Mesenchymal stem cell (in vitro differentiated cells and primary cell): ENCODE results near the gene ZNF474.

Experiments
- DNase-seq: peaks from one replicate; pipeline ENCODE4 v3.0.0-alpha.2; 2013
- H2AFZ ChIP-seq: one replicate; pipeline ENCODE4 v1.6.1; 2013; ENCODE audit warnings: low read depth, mild to moderate bottlenecking, control low read depth, inconsistent platforms, low read length, moderate library complexity
- H2AK5ac ChIP-seq: 2 replicates; pipeline ENCODE4 v1.6.1; 2013; ENCODE audit warnings: low read length, moderate library complexity, mild to moderate bottlenecking, inconsistent platforms; ENCODE audit not compliant: severe bottlenecking
- H2BK120ac ChIP-seq: one replicate; pipeline ENCODE4 v1.6.1; 2013; ENCODE audit warnings: low read depth, mild to moderate bottlenecking, inconsistent platforms, low read length, moderate library complexity
- H2BK12ac ChIP-seq, 2 experiments: one replicate each; pipeline ENCODE4 v1.6.1; 2013; ENCODE audit warnings: inconsistent platforms in 2 of 2, low read length in 2 of 2, mild to moderate bottlenecking in 2 of 2, moderate library complexity in 2 of 2, control low read depth in 1 of 2
- H2BK15ac ChIP-seq: one replicate; pipeline ENCODE4 v1.6.1; 2013; ENCODE audit warnings: mild to moderate bottlenecking, low read depth, inconsistent platforms; ENCODE audit not compliant: poor library complexity, severe bottlenecking
- H2BK5ac ChIP-seq: 2 replicates; pipeline ENCODE4 v1.6.1; 2013; ENCODE audit warnings: low read depth, mild to moderate bottlenecking, low read length, control low read depth, inconsistent platforms; ENCODE audit not compliant: poor library complexity, severe bottlenecking
- H3K14ac ChIP-seq, 2 experiments: one replicate each; pipeline ENCODE4 v1.6.1; 2013; ENCODE audit warnings: inconsistent platforms in 2 of 2, low read length in 2 of 2, control low read depth in 1 of 2, mild to moderate bottlenecking in 1 of 2, moderate library complexity in 1 of 2
- H3K18ac ChIP-seq, 2 experiments: one replicate each; pipeline ENCODE4 v1.6.1; 2013; ENCODE audit warnings: inconsistent platforms in 2 of 2, low read length in 2 of 2, control low read depth in 1 of 2, low read depth in 1 of 2, mild to moderate bottlenecking in 1 of 2
- H3K23ac ChIP-seq, 2 experiments: one replicate each; pipeline ENCODE4 v1.6.1; 2013; ENCODE audit warnings: inconsistent platforms in 2 of 2, low read length in 2 of 2, mild to moderate bottlenecking in 2 of 2, moderate library complexity in 2 of 2, control low read depth in 1 of 2
- H3K27ac ChIP-seq: 2 replicates; pipeline ENCODE4 v1.5.1; 2013; ENCODE audit warnings: mild to moderate bottlenecking, moderate library complexity, low read length, control low read depth, inconsistent platforms; ENCODE audit not compliant: poor library complexity, severe bottlenecking
- H3K27me3 ChIP-seq, 2 experiments: 2 replicates each; pipeline versions ENCODE4 v1.6.1 to v1.7.0; 2013; ENCODE audit warnings: low read length in 2 of 2, mild to moderate bottlenecking in 2 of 2, moderate library complexity in 2 of 2, control low read depth in 1 of 2, inconsistent platforms in 1 of 2; ENCODE audit not compliant: control insufficient read depth in 1 of 2, insufficient read depth in 1 of 2
- H3K36me3 ChIP-seq, 2 experiments: 2 replicates each; pipeline versions ENCODE4 v1.6.1 to v1.7.0; 2013; ENCODE audit warnings: low read length in 2 of 2, control low read depth in 1 of 2, inconsistent platforms in 1 of 2, low read depth in 1 of 2, mild to moderate bottlenecking in 1 of 2; ENCODE audit not compliant: insufficient read depth in 2 of 2, control insufficient read depth in 1 of 2
- H3K4ac ChIP-seq, 2 experiments: one replicate each; pipeline ENCODE4 v1.6.1; 2013; ENCODE audit warnings: inconsistent platforms in 2 of 2, low read length in 2 of 2, mild to moderate bottlenecking in 2 of 2, moderate library complexity in 2 of 2, control low read depth in 1 of 2, low read depth in 1 of 2
- H3K4me1 ChIP-seq: 2 replicates; pipeline ENCODE4 v1.6.1; 2013; ENCODE audit warnings: low read depth, low read length, control low read depth; ENCODE audit not compliant: control insufficient read depth, insufficient read depth
- H3K4me2 ChIP-seq: 2 replicates; pipeline ENCODE4 v1.6.1; 2013; ENCODE audit warnings: low read length, mild to moderate bottlenecking, inconsistent platforms; ENCODE audit not compliant: poor library complexity, severe bottlenecking
- H3K4me3 ChIP-seq, 2 experiments: 2 replicates each; pipeline versions ENCODE4 v1.5.1 to v1.7.0; 2013; ENCODE audit warnings: low read length in 2 of 2, mild to moderate bottlenecking in 2 of 2, control low read depth in 1 of 2, low read depth in 1 of 2; ENCODE audit not compliant: insufficient read depth in 1 of 2
- H3K79me1 ChIP-seq: replicated peaks from 2 replicates; pipeline ENCODE4 v1.6.1; 2013; ENCODE audit warnings: mild to moderate bottlenecking, control low read depth, low read length, inconsistent platforms; ENCODE audit not compliant: poor library complexity, severe bottlenecking
- H3K9ac ChIP-seq: 2 replicates; pipeline ENCODE4 v1.7.0; 2013; ENCODE audit warnings: mild to moderate bottlenecking, low read length, moderate library complexity
- H3K9me3 ChIP-seq: 2 replicates; pipeline ENCODE4 v1.7.0; 2013; ENCODE audit warnings: mild to moderate bottlenecking, low read length; ENCODE audit not compliant: control insufficient read depth
- H4K8ac ChIP-seq: one replicate; pipeline ENCODE4 v1.6.1; 2013; ENCODE audit warnings: inconsistent platforms, mild to moderate bottlenecking, low read length, moderate library complexity
- H4K91ac ChIP-seq: one replicate; pipeline ENCODE4 v1.6.1; 2013; ENCODE audit warnings: mild to moderate bottlenecking, low read length, inconsistent platforms
- WGBS: methylation state at CpG from one replicate; pipeline ENCODE4 v1.1.7; 2013; ENCODE audit warnings: mixed read lengths; 5-methylcytosine and 5-hydroxymethylcytosine counted together

The ZNF474 gene

DNA sequence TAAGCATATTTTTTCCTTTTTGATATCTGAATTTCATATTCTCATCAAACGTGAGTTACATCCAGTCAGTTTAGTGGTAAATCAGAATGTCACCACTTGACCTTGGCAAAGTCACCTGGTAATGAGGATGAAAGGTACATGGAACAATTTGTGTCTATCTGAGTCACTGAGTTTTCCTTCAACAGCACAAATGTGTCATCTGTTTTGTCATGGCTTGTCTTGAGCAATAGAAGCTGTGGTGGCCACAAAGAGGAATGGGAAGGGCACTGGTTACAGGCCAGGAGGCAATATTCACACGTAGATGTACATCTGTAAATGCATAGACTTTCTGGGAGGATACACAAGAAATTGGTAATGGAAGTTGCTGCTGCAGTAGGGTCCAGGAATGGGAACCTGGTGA is 8.4 kb upstream of the ZNF474 start:
- H3K4me2 ChIP-seq, result no peak overlapping the region
- WGBS, result 91% methylated on average over 2 of the region's 2 CpGs
- no peak overlapping the region for H4K91ac ChIP-seq

DNA sequence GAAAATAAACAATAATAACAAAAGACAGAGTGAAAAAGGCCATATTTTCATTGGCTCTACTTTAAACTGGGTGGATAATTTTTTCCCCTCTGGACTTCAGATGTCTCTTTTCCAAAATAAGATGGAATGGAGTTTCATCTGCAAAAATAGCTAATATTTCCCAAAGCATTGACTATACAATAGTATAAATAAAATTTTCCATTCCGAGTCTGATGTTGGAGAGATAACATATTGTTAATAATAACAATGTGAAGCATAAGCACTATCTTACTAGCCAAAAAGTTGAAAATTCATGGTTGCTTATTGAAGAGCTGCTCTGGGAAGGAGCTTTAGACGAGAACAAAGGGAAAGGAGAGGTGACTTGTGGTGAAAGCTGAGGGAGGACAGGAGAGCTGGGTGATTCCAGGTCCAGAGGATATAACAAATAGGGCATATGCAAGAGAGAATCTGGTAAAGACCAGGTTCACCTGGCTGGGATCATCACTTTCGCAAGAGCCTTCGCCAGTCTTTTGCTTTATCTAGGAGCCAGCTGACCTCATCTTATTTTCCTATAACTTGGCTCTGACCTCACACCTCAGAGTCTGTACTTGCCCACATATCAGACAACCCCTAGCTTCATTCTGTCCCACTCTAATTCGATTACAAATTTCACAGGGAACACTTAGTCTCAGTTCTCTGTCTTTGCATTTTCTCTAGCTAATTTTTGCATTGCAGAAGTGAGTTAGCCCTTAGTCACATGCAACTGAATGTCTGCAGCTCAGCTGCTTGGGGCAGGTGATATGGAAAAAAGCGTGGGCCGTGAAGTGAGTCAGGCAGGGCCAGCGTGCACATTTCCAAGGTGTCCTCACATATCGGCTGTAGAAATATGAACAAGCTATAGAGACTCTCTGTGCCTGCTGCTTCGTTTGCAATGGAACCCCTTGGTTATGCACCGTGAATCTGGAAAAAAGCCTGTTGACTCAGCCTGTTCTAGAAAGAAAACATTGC is 7.6 kb upstream of the ZNF474 start:
- H3K4me3 ChIP-seq, result no peak overlapping the region

More for the DNA sequence above, 8.4 kb upstream of the ZNF474 start:
- Histone ChIP-seq H3K23ac (no peak overlapping the region), H3K4ac (no peak overlapping the region), H2AFZ (no peak overlapping the region), H4K8ac (no peak overlapping the region), H3K27me3 (no peaks in the 10 kb centered on the region), H3K79me1 (no peaks in the 10 kb centered on the region), H2BK5ac (no peak overlapping the region), H3K4me1 (peaks cover 2% of the 10 kb centered on the region), H2BK12ac (no peak overlapping the region), H3K27ac (no peak overlapping the region), H3K36me3 (no peaks in the 10 kb centered on the region), H2BK120ac (no peak overlapping the region), H3K14ac (no peak overlapping the region), H2BK15ac (no peak overlapping the region), H2AK5ac (no peak overlapping the region), H3K4me3 (no peak overlapping the region), H3K9ac (no peak overlapping the region), H3K18ac (no peak overlapping the region), H3K9me3 (no peaks in the 10 kb centered on the region)
- DNase-seq, result peak; percentile 68

GRCh38 chr5:122124766-122125165 is 4.6 kb upstream of the ZNF474 start:
- 94% methylated on average over 2 of the region's 2 CpGs for WGBS
- Histone ChIP-seq H2AFZ (no peak overlapping the region), H2BK12ac (no peak overlapping the region), H3K4me2 (no peak overlapping the region), H4K91ac (no peak overlapping the region), H3K36me3 (no peaks in the 10 kb centered on the region), H2BK15ac (no peak overlapping the region), H3K27me3 (no peaks in the 10 kb centered on the region), H3K18ac (no peak overlapping the region), H2AK5ac (no peak overlapping the region), H3K9me3 (no peaks in the 10 kb centered on the region), H4K8ac (no peak overlapping the region), H3K4me3 (no peak overlapping the region), H3K14ac (no peak overlapping the region), H3K9ac (no peak overlapping the region), H2BK120ac (no peak overlapping the region), H2BK5ac (no peak overlapping the region), H3K27ac (no peak overlapping the region), H3K4ac (no peak overlapping the region), H3K4me1 (peaks cover 2% of the 10 kb centered on the region), H3K79me1 (no peaks in the 10 kb centered on the region), H3K23ac (no peak overlapping the region)
- DNase-seq, result no peak

More for the DNA sequence above, 7.6 kb upstream of the ZNF474 start:
- H3K14ac ChIP-seq, result no peak overlapping the region
- H2BK12ac ChIP-seq, result no peak overlapping the region
- H2BK5ac ChIP-seq, result no peak overlapping the region
- H2BK120ac ChIP-seq, result no peak overlapping the region
- no peak overlapping the region for H3K9ac ChIP-seq
- no peak overlapping the region for H3K27ac ChIP-seq
- H3K18ac ChIP-seq, result no peak overlapping the region
- no peak for DNase-seq
- H2AFZ ChIP-seq, result no peak overlapping the region
- no peak overlapping the region for H3K4me2 ChIP-seq
- H3K23ac ChIP-seq, result no peak overlapping the region
- H3K9me3 ChIP-seq, result no peaks in the 10 kb centered on the region
- no peaks in the 10 kb centered on the region for H3K79me1 ChIP-seq
- H2AK5ac ChIP-seq, result no peak overlapping the region
- no peaks in the 10 kb centered on the region for H3K36me3 ChIP-seq
- peaks cover 2% of the 10 kb centered on the region for H3K4me1 ChIP-seq
- no peak overlapping the region for H4K91ac ChIP-seq
- no peak overlapping the region for H2BK15ac ChIP-seq
- 94% methylated on average over 10 of the region's 11 CpGs for WGBS
- no peak overlapping the region for H4K8ac ChIP-seq
- H3K27me3 ChIP-seq, result no peaks in the 10 kb centered on the region
- H3K4ac ChIP-seq, result no peak overlapping the region

DNA sequence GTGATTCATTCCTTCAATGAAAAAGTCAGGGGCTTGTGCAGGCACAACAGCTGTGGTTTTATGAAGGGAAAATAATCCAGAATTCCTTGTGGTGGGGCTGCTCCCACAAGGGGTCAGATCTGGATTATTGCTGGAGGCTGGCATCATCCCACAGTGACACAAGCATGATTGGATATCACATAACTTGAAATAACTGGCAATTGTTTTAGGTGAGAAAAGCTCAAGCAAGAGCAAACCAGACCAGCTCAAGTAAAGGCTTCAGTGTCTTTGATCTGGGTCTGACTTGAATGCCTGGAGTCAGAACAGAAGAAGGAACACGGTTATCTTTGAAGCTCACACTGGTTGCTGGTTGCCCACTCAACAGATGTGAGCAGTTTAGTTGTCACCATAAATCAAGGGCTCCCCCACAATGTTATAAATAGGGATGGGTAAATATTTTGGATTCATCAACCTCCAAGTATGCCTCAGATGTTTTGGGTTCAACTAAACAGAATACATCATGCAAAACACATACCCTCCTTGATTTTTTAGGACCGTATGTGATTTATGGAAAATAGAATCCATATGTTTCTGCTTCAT is 3.1 kb upstream of the ZNF474 start:
- Histone ChIP-seq H3K14ac (no peak overlapping the region), H3K4me1 (peaks cover 2% of the 10 kb centered on the region), H3K23ac (no peak overlapping the region), H2AK5ac (no peak overlapping the region), H2BK5ac (no peak overlapping the region), H2AFZ (no peak overlapping the region), H3K36me3 (no peaks in the 10 kb centered on the region), H3K4ac (no peak overlapping the region), H3K4me2 (no peak overlapping the region), H4K91ac (no peak overlapping the region), H2BK12ac (no peak overlapping the region), H3K27me3 (no peaks in the 10 kb centered on the region), H2BK120ac (no peak overlapping the region), H3K4me3 (no peak overlapping the region), H3K9me3 (no peaks in the 10 kb centered on the region), H3K18ac (no peak overlapping the region), H4K8ac (no peak overlapping the region), H3K79me1 (no peaks in the 10 kb centered on the region), H3K9ac (peak overlapping the region; percentile 90), H2BK15ac (no peak overlapping the region), H3K27ac (no peak overlapping the region)
- 7% methylated on average over 1 of the region's 2 CpGs for WGBS
- peak; percentile 63 for DNase-seq
